Fibroblast of villous mesenchyme (primary cell): ENCODE measurements around the gene EXOSC7. TPM values are rescaled to one million over a fixed set of nuclear protein-coding genes. Genes with fewer than 3 reads are reported as not detected.
"Not testable (repeated sequence)": the region's sequence is repeated elsewhere in the genome, so short reads cannot be mapped to it uniquely, and the experiment has no call there.

Source experiments
- DNase-seq: peaks from one replicate; pipeline ENCODE4 v3.0.0-alpha.2; 2010; ENCODE audit warnings: low read depth
- H3K4me3 ChIP-seq: 2 replicates; pipeline ENCODE4 v1.5.1; 2011; ENCODE audit warnings: low read depth, mild to moderate bottlenecking, low read length
- CTCF ChIP-seq: IDR thresholded peaks from 2 replicates; pipeline ENCODE4 v1.5.1; 2012; ENCODE audit warnings: low read depth, mild to moderate bottlenecking, low read length; ENCODE audit not compliant: insufficient read depth
- total RNA-seq: library from RNA; depleted of rRNA; stranded (reverse); fragments of >200 nt; gene quantifications from 2 replicates; pipeline ENCODE4 v1.2.3, GENCODE V29; 2012

Gene EXOSC7
- total RNA-seq, 1 donor = 32.4 TPM

- TF ChIP-seq CTCF = no peak
- H3K4me3 ChIP-seq = no peak overlapping the region
- DNase-seq = no peak
These were observed 7.5 kb downstream of the EXOSC7 start for GRCh38 chr3:44983484-44983941.

GRCh38 chr3:44984335-44984734 lies 8.3 kb downstream of the EXOSC7 start:
- TF ChIP-seq CTCF = no peak
- no peak overlapping the region for H3K4me3 ChIP-seq
- no peak for DNase-seq

- DNase-seq, H3K4me3 ChIP-seq: not testable (repeated sequence)
These were observed 10.3 kb downstream of the EXOSC7 start for GRCh38 chr3:44986330-44986729.

GRCh38 chr3:44987332-44987731 lies 11.3 kb downstream of the EXOSC7 start:
- no peak for DNase-seq
- H3K4me3 ChIP-seq = no peak overlapping the region
- no peak for TF ChIP-seq CTCF

GRCh38 chr3:44988073-44988472 lies 12.0 kb downstream of the EXOSC7 start:
- H3K4me3 ChIP-seq = no peak overlapping the region
- no peak for DNase-seq
- peak; percentile 56 for TF ChIP-seq CTCF

DNA sequence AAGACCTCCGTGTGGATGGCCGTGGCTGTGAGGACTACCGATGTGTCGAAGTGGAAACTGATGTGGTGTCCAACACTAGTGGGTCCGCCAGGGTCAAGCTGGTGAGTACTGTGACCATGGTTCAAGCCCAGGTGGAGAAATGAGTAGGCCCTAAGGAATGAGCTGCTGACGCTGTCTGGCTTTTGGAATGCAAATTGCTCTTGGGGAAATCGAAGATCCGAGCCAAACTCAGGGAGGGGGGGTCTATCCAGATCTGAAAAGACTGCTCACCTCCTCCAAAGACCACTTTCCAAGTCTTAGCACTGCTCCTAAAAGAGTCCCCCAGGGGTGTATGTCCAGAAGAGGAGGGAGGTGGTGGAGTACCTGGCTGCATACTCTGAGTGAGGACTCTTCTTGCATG lies 13.1 kb downstream of the EXOSC7 start:
- TF ChIP-seq CTCF = no peak
- H3K4me3 ChIP-seq = no peak overlapping the region
- no peak for DNase-seq

- no peak for DNase-seq
- H3K4me3 ChIP-seq = no peak overlapping the region
- TF ChIP-seq CTCF = no peak
These were observed 13.8 kb downstream of the EXOSC7 start for GRCh38 chr3:44989636-44990373.
